Measurements from ENCODE around the gene PRPF8.
A peak's percentile ranks its signal among the peaks of the same experiment; 100 is the strongest.
"Not testable (repeated sequence)": the region's sequence is repeated elsewhere in the genome, so short reads cannot be mapped to it uniquely, and the experiment has no call there.

PRPF8 gene

GRCh38 chr17:1684378-1685189, at the start of gene PRPF8:
Gene PRPF8 (minus strand): TSS chr17:1684867. CDS start chr17:1684571, 296 bp downstream.
- DNase-seq = peak; percentile 64 to 98 (median 95)

- DNase-seq = no peak
These were observed 49.1 kb upstream of the PRPF8 start for GRCh38 chr17:1733759-1734158.

GRCh38 chr17:1732833-1733321, 48.2 kb upstream of the PRPF8 start:
- DNase-seq = no peak

- no peak for DNase-seq
These were observed 47.7 kb upstream of the PRPF8 start for GRCh38 chr17:1732241-1732832.

- no peak for DNase-seq
These were observed 46.5 kb upstream of the PRPF8 start for GRCh38 chr17:1731194-1731506.

- DNase-seq = peak in 15 of 58 donors; percentile 20 to 64 (median 27)
These were observed 45.9 kb upstream of the PRPF8 start for GRCh38 chr17:1730326-1731193.

GRCh38 chr17:1729966-1730325, 45.3 kb upstream of the PRPF8 start:
- no peak for DNase-seq

GRCh38 chr17:1727876-1728630, 43.4 kb upstream of the PRPF8 start:
- DNase-seq = no peak

GRCh38 chr17:1727258-1727789, 42.7 kb upstream of the PRPF8 start:
- DNase-seq = no peak

GRCh38 chr17:1726626-1727257, 42.1 kb upstream of the PRPF8 start:
- no peak for DNase-seq

- DNase-seq = no peak
These were observed 41.2 kb upstream of the PRPF8 start for GRCh38 chr17:1725642-1726511.

GRCh38 chr17:1724869-1725641, 40.4 kb upstream of the PRPF8 start:
- peak in 2 of 58 donors; percentile 32 to 46 for DNase-seq

- DNase-seq = peak in 57 of 58 donors; percentile 35 to 95 (median 83)
These were observed 39.7 kb upstream of the PRPF8 start, which contains the start of gene WDR81 for GRCh38 chr17:1724351-1724868. Gene WDR81 (plus strand): TSS chr17:1724704. CDS start chr17:1724960, 256 bp downstream.

GRCh38 chr17:1722022-1722421, 37.4 kb upstream of the PRPF8 start:
- DNase-seq = not testable (repeated sequence)

GRCh38 chr17:1720856-1721386, 36.3 kb upstream of the PRPF8 start:
- DNase-seq = peak in 32 of 58 donors; percentile 4 to 60 (median 32)

GRCh38 chr17:1718362-1719165, 33.9 kb upstream of the PRPF8 start:
- DNase-seq = no peak

All from anterior cingulate cortex (tissue), 58 donors.